GM12865 (cell line): ENCODE measurements around the gene SYNM.

Source experiments
- DNase-seq: peaks from one replicate; pipeline ENCODE4 v3.0.0; 2010; ENCODE audit warnings: low read depth
- H3K4me3 ChIP-seq: 2 replicates; pipeline ENCODE4 v1.5.1; 2011; ENCODE audit warnings: mild to moderate bottlenecking, low read depth, low read length, control low read depth
- CTCF ChIP-seq: IDR thresholded peaks from 2 replicates; pipeline ENCODE4 v1.5.1; 2011; ENCODE audit warnings: low read length, control low read depth, low read depth, inconsistent platforms; ENCODE audit not compliant: insufficient read depth; ENCODE audit errors: missing control alignments

Gene SYNM

GRCh38 chr15:99087405-99087943, 17.4 kb upstream of the SYNM start:
- TF ChIP-seq CTCF = no peak
- H3K4me3 ChIP-seq = no peak overlapping the region

GRCh38 chr15:99090011-99090699, 14.7 kb upstream of the SYNM start:
- peak; percentile 95 for DNase-seq
- no peak for TF ChIP-seq CTCF
- peak overlapping the region; percentile 16; the same call in 1 of the 2 replicates for H3K4me3 ChIP-seq

More at GRCh38 chr15:99087405-99087943, 17.4 kb upstream of the SYNM start:
- no peak for DNase-seq

- no peak for DNase-seq
- H3K4me3 ChIP-seq = no peak overlapping the region
- TF ChIP-seq CTCF = no peak
Observed at GRCh38 chr15:99090938-99091337, 13.9 kb upstream of the SYNM start.

GRCh38 chr15:99092554-99093172, 12.2 kb upstream of the SYNM start:
- TF ChIP-seq CTCF = no peak
- H3K4me3 ChIP-seq = no peak overlapping the region
- DNase-seq = no peak

GRCh38 chr15:99095626-99096025, 9.3 kb upstream of the SYNM start:
- no peak for TF ChIP-seq CTCF
- no peak for DNase-seq
- no peak overlapping the region for H3K4me3 ChIP-seq

- no peak for DNase-seq
- no peak overlapping the region for H3K4me3 ChIP-seq
- no peak for TF ChIP-seq CTCF
Observed at GRCh38 chr15:99096173-99096893, 8.5 kb upstream of the SYNM start.
